Measurements from ENCODE around the gene ST3GAL2.
"Not testable (repeated sequence)": the region's sequence is repeated elsewhere in the genome, so short reads cannot be mapped to it uniquely, and the experiment has no call there.

The ST3GAL2 gene

GRCh38 chr16:70466805-70467076, 27.8 kb upstream of the ST3GAL2 start:
- DNase-seq: no peak

- no peak for DNase-seq
Observed at GRCh38 chr16:70465999-70466804, 27.3 kb upstream of the ST3GAL2 start.

GRCh38 chr16:70463235-70463634, 24.3 kb upstream of the ST3GAL2 start:
- DNase-seq: no peak

GRCh38 chr16:70460737-70461261, 21.9 kb upstream of the ST3GAL2 start:
- DNase-seq: no peak

DNA sequence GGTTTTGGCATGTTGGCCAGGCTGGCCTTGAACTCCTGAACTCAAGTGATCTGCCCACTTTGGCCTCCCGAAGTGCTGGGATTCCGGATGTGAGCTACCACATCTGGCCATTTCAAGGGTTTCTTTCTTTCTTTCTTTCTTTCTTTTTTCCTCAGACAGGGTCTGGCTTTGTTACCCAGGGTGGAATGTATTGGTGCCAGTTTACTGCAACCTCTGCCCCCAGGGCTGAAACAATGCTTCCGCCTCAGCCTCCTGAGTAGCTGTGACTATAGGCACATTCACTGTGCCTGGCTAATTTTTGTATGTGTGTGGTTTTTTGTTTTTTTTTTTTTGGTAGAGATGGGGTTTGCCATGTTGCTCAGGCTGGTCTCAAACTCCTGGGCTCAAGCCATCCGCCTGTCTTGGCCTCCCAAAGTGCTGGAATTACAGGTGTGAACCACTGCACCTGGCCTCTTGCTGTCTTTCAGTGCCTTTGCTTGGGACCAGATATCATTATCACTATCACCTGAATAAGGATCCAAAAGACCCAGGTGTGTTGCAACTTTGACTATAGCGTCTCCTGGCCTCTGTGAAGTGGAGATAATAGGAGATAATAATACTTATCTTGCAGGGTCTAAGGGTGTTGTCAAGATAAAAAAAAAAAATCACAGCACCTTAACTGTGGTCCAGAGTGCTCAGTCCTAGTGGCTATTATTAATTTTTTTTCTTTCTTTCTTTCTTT, 18.7 kb upstream of the ST3GAL2 start:
- DNase-seq: no peak

DNA sequence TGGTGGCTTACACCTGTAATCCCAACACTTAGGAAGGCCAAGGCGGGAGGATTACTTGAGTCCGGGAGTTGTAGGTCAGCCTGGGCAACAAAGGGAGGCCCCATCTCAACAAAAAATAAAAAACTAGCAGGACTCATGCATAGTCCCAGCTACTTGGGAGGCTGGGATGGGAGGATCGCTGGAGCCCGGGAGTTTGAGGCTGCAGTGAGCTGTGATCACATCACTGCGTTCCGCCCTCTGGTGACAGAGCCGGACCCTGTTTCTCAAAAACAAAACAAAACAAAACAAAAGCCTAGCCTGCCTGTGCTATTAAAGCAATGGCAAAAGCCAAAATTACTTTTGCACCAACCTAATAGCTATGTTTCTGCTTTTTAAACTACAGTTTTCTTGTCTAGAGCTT, 17.0 kb upstream of the ST3GAL2 start:
- no peak for DNase-seq

GRCh38 chr16:70454222-70455034, 15.5 kb upstream of the ST3GAL2 start, which contains the start of gene FCSK:
Gene FCSK (plus strand): TSS chr16:70454595. CDS start chr16:70463191, 8,596 bp downstream.
- DNase-seq: peak; percentile 47

DNA sequence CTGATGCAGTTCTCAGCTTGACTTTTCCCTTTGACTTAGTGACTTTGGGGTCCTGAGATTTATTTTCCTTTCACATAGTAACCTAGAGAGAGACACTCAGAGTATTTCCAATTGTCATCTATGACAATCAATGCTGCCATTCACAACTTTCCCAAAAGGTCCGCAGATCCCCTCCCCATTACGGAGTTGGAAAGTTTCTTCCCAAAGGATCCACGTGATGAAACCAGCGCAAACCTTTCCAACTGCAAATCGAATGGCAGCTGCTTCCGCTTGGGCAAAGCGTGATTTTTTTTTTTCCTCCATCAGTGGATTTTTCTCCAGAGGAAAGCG, 15.0 kb upstream of the ST3GAL2 start:
- DNase-seq: no peak

- DNase-seq: no peak
Observed at GRCh38 chr16:70453117-70453891, 14.4 kb upstream of the ST3GAL2 start.

DNA sequence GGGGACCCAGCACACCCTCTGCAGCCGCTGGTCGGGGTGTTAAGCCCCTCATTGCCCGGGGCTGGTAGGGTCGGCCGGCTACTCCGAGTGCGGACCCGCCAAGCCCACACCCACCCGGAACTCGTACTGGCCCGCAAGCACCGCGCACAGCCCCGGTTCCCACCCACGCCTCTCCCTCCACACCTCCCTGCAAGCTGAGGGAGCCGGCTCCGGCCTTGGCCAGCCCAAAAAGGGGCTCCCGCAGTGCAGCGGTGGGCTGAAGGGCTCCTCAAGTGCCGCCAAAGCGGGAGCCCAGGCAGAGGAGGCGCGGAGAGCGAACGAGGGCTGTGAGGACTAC, 12.1 kb upstream of the ST3GAL2 start:
- not testable (repeated sequence) for DNase-seq

DNA sequence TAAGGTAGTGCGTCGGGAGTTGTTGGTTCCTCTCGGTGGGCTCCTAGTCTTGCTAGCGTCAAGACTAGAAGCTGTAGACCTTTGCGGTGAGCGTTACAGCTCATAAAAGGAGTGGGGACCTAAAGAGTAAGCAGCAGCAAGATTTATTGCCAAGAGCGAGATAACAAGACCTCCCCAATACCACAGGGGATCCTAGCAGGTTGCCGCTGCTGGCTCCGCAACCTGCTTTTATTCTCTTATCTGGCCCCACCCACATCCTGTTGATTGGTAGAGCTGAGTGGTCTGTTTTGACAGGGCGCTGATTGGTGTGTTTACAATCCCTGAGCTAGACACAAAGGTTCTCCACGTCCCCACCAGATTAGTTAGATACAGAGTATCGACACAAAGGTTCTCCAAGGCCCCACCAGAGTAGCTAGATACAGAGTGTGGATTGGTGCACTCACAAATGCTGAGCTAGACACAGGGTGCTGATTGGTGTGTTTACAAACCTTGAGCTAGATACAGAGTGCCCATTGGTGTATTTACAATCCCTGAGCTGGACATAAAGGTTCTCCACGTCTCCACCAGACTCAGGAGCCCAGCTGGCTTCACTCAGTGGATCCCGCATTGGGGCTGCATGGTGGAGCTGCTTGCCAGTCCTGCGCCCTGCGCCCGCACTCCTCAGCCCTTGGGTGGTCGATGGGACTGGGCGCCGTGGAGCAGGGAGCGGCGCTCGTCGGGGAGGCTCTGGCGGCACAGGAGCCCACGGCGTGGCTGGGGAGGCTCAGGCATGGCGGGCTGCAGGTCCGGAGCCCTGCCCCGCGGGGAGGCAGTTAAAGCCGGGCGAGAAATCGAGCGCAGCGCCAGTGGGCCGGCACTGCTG, 11.5 kb upstream of the ST3GAL2 start:
- not testable (repeated sequence) for DNase-seq

DNA sequence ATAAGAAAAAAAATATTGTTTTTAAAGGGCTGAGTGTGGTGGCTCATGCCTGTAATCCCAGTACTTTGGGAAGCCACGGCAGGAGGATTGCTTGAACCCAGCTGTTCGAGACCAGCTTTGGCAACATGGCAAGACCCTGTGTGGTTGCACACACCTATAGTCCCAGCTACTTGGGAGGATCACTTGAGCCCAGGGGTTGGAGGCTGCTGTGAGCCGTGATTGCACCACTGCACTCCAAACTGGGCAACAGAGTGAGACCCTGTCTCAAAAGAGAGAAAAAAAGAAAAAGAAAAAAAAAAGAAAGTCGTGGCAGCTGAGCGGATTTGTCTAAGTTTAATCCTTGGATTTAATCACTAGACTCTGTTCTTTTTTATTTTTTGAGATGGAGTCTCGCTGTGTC, 9.2 kb upstream of the ST3GAL2 start:
- no peak for DNase-seq

DNA sequence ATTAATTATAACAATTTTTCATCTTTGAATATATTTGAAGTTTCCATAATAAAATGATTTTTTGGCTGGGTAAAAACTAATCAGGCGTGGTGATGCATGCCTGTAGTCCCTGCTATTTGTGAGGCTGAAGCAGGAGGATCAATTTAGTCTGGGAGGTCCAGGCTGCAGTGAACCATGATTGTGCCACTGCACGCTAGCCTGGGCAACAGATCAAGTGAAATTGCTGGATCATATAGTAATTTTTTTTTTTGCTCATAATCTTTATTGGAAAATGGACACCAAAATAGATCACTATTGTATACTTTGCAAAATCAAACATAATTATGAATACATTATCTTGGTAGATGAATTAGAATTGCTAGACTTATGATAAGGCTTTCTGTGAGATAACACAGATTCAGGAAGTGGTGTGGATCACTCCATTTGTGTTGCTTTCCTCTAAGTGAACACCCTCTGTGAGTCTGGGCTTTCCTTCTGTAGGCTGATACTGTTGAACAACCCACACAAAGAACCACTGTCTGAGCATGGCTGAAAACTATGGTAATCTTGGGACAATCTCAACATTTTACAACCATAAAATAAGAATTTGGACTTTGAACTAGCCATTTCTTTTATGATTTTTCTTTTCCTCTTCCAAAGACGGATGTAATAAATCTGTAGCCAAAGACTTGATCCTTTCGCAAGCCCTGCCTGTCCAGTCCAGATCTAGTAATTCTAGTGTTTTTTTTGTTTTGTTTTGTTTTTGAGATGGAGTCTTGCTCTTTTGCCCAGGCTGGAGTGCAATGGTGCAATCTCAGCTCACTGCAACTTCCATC, 5.6 kb upstream of the ST3GAL2 start:
- no peak for DNase-seq

DNA sequence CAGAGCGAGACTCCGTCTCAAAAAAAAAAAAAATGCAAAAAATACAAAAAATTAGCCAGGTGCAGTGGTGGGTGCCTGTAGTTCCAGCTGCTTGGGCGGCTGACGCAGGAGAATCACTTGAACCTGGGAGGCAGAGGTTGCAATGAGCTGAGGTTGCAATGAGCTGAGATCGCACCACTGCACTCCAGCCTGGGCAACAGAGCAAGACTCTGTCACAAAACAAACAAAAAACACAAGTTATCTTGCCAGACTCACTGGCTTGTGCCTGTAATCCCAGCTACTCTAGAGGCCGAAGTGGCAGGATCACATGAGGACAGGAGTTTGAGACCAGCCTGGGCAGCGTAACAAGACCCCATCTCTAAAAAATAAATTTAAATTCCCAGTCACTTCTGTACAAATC, 3.4 kb upstream of the ST3GAL2 start:
- no peak for DNase-seq

GRCh38 chr16:70441406-70441990, 2.6 kb upstream of the ST3GAL2 start:
- no peak for DNase-seq

DNA sequence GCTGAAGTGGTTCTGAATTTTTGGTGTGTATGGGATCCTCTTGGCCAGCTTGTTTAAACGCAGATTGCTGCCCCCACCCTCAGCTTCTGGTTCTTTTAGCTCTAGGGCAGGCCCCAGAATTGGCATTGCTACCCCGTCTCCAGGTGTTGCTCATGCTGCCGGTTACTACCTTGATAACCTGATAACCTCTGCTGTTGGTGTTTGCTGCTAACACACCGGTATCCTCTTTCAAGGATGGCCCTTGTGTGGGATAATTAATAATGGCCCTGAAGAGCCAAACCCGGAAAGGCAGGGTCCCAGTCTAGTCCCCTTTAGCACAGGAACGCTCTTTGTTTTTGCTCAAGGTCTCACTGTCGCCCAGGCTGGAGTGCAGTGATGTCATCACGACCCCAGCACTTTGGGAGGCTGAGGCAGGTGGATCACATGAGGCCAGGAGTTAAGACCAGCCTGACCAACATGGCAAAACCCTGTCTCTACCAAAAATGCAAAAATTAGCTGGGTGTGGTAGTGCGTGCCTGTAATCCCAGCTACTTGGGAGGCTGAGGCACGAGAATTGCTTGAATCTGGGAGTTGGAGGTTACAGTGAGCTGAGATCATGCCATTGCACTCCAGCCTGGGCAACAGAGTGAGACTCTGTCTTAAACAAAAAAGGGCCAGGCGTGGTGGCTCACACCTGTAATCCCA, 1.3 kb upstream of the ST3GAL2 start:
- no peak for DNase-seq

DNA sequence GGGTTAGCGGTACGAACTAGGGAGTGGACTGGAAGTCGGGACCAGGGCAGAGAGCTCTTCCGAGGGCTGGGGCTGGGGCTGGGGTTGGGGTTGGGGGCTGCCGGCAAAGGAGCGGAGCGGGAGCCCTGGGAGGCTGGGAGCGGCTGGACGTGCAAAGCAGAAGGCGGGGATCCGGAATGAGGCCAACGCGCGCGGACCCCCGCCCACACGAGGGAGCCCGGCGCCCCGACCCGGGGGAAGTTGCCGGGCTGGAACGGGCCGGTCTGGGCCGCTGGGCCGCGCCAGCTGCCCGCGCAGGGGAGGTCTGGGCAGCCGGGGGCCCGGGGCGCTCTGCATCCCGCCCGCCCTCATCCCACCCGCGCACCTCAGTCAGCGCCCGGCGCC, 323 bp downstream of the ST3GAL2 start:
- DNase-seq: no peak

GRCh38 chr16:70437582-70438557, 1.0 kb downstream of the ST3GAL2 start:
- no peak for DNase-seq

Data from DMS153 (cell line).